Peyer's patch (tissue), 4 donors: ENCODE data around the gene GSTO1. TPM values are rescaled to one million over a fixed set of nuclear protein-coding genes. Genes with fewer than 3 reads are reported as not detected.
"Not testable (repeated sequence)": the region's sequence is repeated elsewhere in the genome, so short reads cannot be mapped to it uniquely, and the experiment has no call there.

ENCODE experiments used
- DNase-seq, 3 donors: peaks; one replicate each; pipeline ENCODE4 v3.0.0-alpha.2; 2017 to 2019
- H3K27ac ChIP-seq, 4 donors: fragments of 200-600 bp; sonication (generic); one replicate each; pipeline ENCODE4 v1.5.1; 2016 to 2019
- H3K27me3 ChIP-seq, 2 donors: fragments of 200-600 bp; sonication (generic); one replicate each; pipeline ENCODE4 v1.5.1; 2019
- H3K36me3 ChIP-seq, 3 donors: fragments of 200-600 bp; sonication (generic); one replicate each; pipeline ENCODE4 v1.5.1; 2016 to 2019
- H3K4me1 ChIP-seq, 4 donors: fragments of 200-600 bp; sonication (generic); one replicate each; pipeline ENCODE4 v1.5.1; 2016 to 2019
- H3K4me3 ChIP-seq, 4 donors: fragments of 200-600 bp; sonication (generic); 1 replicate in 3 of 4; 2 replicates in 1 of 4; pipeline ENCODE4 v1.5.1; 2016 to 2019; ENCODE audit warnings: mild to moderate bottlenecking in 1 of 4
- H3K9me3 ChIP-seq, 4 donors: fragments of 200-600 bp; sonication (generic); one replicate each; pipeline ENCODE4 v1.5.1; 2016 to 2019; ENCODE audit warnings: mild to moderate bottlenecking in 1 of 4
- CTCF ChIP-seq, 6 experiments: fragments of 450-650 bp in 4 of 6; fragments of 200-600 bp in 2 of 6; sonication (generic) in 1 of 6; IDR thresholded peaks; one replicate each; pipeline ENCODE4 v1.5.1; 2017 to 2019; ENCODE audit warnings: antibody characterized with exemption in 6 of 6, mild to moderate bottlenecking in 3 of 6, moderate library complexity in 1 of 6
- POLR2A ChIP-seq, 2 donors: fragments of 450-650 bp; IDR thresholded peaks; one replicate each; pipeline ENCODE4 v1.5.1; 2017; ENCODE audit warnings: antibody characterized with exemption in 2 of 2, mild to moderate bottlenecking in 2 of 2, moderate library complexity in 2 of 2
- total RNA-seq, 4 donors: library from RNA; depleted of rRNA; stranded (reverse); fragments of >200 nt; gene quantifications; one replicate each; pipeline ENCODE4 v1.1.0, GENCODE V29; 2016

Gene GSTO1
- total RNA-seq, 4 donors from 2014 or later, result 46.4 to 105 (median 69.5) TPM

DNA sequence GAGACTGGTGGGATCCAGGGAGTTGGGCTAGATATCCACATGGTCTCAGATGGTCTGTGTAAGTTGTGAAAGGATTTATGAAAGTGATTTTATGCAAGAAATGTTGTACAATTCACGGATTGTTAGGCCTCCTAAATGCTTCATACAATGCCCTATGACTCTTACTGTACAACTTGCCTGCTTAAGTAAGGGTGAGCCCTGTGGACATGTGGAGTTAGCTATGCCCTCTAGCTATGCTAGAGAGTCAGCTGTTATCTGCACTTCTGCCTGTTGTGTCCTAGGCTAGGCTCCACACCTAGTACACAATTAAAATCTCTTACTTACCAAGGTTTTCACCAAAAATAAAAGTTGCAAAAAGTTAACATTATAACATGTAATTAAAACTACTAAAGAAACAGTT is 20.9 kb upstream of the GSTO1 start:
- Histone ChIP-seq H3K4me3 (no peak overlapping the region), H3K4me1 (peaks cover 0 to 4% (median 0%) of the 10 kb centered on the region in 4 donors), H3K27me3 (no peaks in the 10 kb centered on the region), H3K27ac (no peak overlapping the region), H3K36me3 (no peaks in the 10 kb centered on the region), H3K9me3 (no peaks in the 10 kb centered on the region)
- DNase-seq, result no peak
- TF ChIP-seq CTCF (IDR thresholded peaks at IDR 0.05), result no peak
- TF ChIP-seq POLR2A (IDR thresholded peaks at IDR 0.05), result no peak

GRCh38 chr10:104234934-104235333 is 19.8 kb upstream of the GSTO1 start:
- H3K36me3 ChIP-seq, result no peaks in the 10 kb centered on the region
- no peak for DNase-seq
- H3K4me1 ChIP-seq, result peaks cover 0 to 4% (median 0%) of the 10 kb centered on the region in 4 donors
- H3K4me3 ChIP-seq, result no peak overlapping the region
- no peak overlapping the region for H3K27ac ChIP-seq
- no peaks in the 10 kb centered on the region for H3K9me3 ChIP-seq
- H3K27me3 ChIP-seq, result no peaks in the 10 kb centered on the region
- TF ChIP-seq CTCF (IDR thresholded peaks at IDR 0.05), result no peak
- TF ChIP-seq POLR2A (IDR thresholded peaks at IDR 0.05), result no peak

DNA sequence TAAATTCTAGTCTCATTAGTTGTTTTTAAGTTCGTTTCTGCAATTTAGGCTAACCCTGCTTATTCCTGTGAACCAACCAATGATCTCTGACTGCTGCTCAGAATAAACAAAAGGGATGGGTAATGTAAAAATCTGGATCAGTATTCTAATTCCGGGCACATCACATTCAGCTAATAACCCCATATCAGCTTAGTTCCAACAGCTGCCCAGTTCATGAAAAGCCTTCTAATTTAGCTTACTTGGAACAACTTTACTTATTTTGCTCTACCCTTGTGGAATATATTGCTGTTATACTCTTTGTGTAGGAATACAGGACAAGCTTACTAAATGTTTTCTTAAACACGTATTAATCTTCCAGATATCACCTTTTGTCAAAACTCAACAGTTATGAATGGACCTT is 18.9 kb upstream of the GSTO1 start:
- TF ChIP-seq CTCF (IDR thresholded peaks at IDR 0.05) (no peak), POLR2A (IDR thresholded peaks at IDR 0.05) (no peak)
- H3K4me3 ChIP-seq, result no peak overlapping the region
- H3K27ac ChIP-seq, result no peak overlapping the region
- DNase-seq, result no peak
- H3K9me3 ChIP-seq, result no peaks in the 10 kb centered on the region
- no peaks in the 10 kb centered on the region for H3K27me3 ChIP-seq
- no peaks in the 10 kb centered on the region for H3K36me3 ChIP-seq
- H3K4me1 ChIP-seq, result peaks cover 0 to 4% (median 0%) of the 10 kb centered on the region in 4 donors

DNA sequence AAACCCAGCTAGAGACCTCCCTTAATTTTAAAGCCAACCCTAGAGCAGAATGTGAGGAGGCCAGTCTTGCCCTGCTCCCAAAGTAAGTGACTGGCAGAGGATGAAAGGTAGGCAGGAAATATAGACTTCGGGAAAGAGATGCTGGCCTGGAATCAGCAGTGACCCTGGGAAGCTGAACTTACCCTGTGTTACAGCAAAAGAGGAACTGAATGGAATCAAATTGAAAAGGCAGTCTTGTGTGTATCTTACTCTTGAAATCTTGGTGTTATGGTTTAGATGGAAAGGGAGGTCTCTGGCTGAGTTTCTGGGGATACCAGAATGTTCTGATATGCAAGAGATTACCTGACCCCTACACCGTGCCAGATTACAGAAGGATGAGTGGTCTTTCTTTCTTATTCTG is 14.6 kb upstream of the GSTO1 start:
- no peak overlapping the region for H3K27ac ChIP-seq
- H3K4me3 ChIP-seq, result no peak overlapping the region
- TF ChIP-seq CTCF (IDR thresholded peaks at IDR 0.05) (no peak), POLR2A (IDR thresholded peaks at IDR 0.05) (no peak)
- no peak for DNase-seq
- H3K36me3 ChIP-seq, result no peaks in the 10 kb centered on the region
- H3K27me3 ChIP-seq, result no peaks in the 10 kb centered on the region
- H3K9me3 ChIP-seq, result no peaks in the 10 kb centered on the region
- H3K4me1 ChIP-seq, result no peaks in the 10 kb centered on the region

DNA sequence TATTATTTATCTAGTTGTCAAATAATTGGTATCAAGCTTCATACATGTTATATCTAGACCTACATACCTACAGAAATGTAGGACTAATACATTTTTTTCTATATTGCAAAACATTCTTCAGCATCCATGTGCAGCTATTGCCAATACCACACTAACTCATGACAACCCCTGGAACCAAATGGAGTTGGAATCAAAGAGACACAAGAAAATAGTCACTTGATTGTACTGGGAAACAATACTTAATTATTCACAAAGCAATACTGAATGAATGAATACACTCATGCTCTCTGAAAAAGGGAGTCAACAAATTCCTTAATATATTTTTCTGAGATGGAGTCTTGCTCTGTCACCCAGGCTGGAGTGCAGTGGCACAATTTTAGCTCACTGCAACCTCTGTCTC is 12.1 kb upstream of the GSTO1 start:
- Histone ChIP-seq H3K4me1 (no peaks in the 10 kb centered on the region), H3K27ac (no peak overlapping the region), H3K4me3 (no peak overlapping the region), H3K9me3 (peaks cover 0 to 5% (median 0%) of the 10 kb centered on the region in 4 donors), H3K27me3 (no peaks in the 10 kb centered on the region), H3K36me3 (no peaks in the 10 kb centered on the region)
- no peak for DNase-seq
- TF ChIP-seq POLR2A (IDR thresholded peaks at IDR 0.05), result no peak
- TF ChIP-seq CTCF (IDR thresholded peaks at IDR 0.05), result no peak

DNA sequence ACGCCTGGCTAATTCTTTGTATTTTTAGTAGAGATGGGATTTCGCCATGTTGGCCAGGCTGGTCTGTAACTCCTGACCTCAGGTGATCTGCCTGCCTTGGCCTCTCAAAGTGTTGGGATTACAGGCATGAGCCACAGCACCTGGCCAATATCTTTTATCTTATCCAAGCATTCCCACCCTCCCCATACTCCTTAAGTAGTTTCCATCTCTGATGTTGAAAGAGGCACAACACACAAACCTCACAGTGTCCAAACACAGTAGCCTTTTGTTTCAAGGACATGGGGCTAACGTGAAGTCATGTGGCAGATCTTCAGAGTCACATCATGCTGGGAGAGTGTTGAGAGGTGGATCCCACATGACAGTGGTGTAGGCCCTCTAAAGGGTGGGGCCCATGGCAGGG is 11.7 kb upstream of the GSTO1 start:
- not testable (repeated sequence) for H3K9me3 ChIP-seq, H3K4me1 ChIP-seq, H3K27ac ChIP-seq, H3K4me3 ChIP-seq, H3K36me3 ChIP-seq, H3K27me3 ChIP-seq, DNase-seq
